ENCODE results near the gene GSG1L.

The GSG1L gene

DNA sequence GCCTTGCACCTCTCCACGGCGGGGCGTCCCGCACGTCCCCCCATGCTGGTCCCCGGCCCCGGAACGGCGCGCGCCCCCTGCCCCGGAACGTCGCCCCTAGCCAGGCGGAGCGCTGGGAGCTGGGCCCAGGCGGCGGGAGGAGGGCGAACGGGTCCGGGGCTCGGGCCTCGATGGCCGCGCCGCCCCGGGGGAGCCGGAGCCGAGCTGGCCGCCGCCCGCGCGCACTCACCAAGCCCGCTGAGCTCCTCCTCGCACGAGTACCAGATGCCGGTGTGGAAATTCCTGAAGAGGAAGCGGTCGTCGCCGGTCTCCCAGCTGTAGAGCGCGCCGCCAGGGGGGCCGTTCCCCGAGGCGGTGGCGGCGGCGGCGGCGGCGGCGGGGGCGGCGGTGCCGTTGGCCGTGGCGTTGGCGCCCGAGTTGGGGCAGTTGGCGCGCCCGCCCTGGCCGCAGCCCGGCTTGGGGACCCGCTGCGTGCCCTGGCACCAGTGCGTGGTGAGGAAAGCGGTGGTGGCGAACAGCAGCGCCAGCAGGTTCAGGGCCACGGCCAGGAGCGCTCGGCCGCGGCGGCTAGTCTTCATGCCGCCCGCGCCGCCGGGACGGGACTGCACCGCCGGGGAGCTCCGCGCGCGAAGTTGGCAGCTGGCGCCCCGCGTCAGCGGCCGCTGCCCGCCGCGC, 530 bp downstream of the GSG1L start:
- DNase-seq (ENCODE audit: low spot score), result peak; percentile 70

DNA sequence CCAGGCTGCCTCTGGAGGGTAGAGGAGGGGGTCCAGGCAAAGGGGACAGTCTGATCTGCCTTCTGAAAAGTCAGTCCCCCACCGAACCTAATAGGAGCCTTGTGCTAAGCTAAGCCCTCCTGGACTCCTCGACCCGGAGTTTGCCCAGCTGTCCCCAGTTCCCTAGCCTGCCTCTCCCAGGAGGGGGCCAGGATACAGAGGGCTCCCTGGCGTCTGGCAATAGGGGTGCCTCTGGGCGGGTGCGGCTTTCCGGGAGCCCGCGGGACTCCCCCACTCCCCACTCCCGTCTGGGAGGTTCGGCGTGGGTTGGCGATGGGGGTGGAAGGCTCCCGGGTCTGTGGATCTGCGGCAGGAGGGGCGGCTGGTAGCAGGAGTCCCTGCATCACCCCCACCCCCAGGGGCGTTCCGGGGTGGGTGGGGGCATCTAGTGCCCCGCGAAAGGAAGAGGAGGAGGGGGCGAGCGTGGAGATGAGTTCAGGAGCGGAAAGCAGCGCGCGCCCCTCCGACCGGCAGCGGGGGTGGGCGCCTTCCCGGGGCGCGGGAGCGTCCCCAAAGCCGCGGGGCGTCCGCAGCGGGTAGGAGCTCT, 1.2 kb downstream of the GSG1L start:
- DNase-seq (ENCODE audit: low spot score), result peak; percentile 23

- no peak for DNase-seq (ENCODE audit: low spot score)
Observed at GRCh38 chr16:28061352-28062101, 2.0 kb downstream of the GSG1L start.

DNA sequence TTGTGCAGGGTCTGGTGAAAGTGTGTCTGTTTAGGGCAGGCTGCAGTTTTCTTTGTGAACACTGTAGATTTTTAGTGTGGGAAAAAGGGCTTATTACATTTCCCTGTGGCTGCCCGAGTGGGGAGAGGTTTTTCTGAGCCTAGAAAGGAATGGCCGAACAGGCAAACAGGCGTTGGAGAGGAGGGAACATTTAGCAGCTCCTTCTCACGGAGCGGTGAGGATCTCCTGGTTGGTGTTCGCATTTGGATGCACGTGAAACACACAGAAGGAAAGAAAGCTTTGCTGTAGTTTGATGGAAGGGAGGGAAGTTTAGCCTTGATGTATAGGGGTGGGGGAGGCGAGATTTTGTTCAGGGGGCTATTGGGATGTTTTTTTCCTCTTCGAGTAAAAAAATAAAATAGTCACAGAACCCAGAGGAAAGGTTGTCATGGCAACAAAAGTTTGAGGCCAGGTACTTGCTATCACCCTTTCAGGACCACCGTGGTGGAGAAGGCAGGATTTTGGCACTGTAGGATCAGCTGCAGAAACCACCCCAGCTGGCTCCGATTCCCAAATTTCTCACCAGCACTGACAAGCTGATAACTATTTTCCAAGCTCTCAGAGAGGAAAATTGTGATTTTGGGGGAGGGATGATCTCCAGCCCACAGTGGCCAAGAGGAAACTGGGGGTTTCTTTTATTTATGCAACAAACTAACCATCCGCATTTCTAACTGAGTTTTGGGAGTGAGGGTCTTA, 3.5 kb downstream of the GSG1L start:
- no peak for DNase-seq (ENCODE audit: low spot score)

DNA sequence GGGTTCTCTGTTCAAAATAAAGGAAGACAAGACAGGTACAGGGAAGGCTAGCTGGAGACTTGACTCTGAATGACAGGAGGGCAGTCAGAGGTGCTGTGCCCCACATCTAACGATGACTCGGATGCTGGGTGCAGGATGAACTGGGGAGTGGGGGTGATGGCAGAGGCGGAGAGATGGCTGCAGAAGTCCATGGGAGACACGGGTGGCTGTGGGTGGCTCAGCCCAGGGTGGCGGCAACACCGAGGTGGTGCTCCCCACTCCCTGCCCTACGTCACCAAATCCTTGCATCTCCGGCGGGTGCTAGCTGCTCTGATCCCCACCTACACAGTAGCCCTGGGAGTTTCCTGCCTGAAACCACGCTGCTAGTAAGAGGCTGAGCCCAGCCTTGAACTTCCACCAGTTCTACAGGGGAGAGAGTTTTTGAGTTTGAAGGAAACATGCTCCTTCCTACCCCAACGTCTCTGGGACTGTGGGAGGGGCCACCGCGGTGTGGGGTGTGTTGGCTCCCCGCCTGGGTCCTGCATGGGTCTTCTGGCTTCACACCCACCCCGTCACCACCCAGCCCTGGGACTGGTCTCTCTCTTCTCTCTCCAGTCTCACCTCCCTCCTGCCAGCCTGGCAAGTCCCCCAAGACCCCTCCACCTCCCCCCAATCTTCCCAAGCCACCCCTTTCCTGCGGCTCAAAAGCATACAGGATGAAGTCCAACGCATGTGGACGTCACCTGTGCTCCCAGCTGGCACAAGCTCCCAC, 4.5 kb downstream of the GSG1L start:
- no peak for DNase-seq (ENCODE audit: low spot score)

GRCh38 chr16:28057949-28058348, 5.6 kb downstream of the GSG1L start:
- no peak for DNase-seq (ENCODE audit: low spot score)

GRCh38 chr16:28053461-28053860, 10.1 kb downstream of the GSG1L start:
- DNase-seq (ENCODE audit: low spot score), result no peak

- no peak for DNase-seq (ENCODE audit: low spot score)
Observed at GRCh38 chr16:28052274-28053128, 11.0 kb downstream of the GSG1L start.

GRCh38 chr16:28051486-28051885, 12.0 kb downstream of the GSG1L start:
- DNase-seq (ENCODE audit: low spot score), result no peak

GRCh38 chr16:28042811-28043210, 20.7 kb downstream of the GSG1L start:
- DNase-seq (ENCODE audit: low spot score), result no peak

GRCh38 chr16:28041615-28042014, 21.9 kb downstream of the GSG1L start:
- no peak for DNase-seq (ENCODE audit: low spot score)

- peak; percentile 25 for DNase-seq (ENCODE audit: low spot score)
Observed at GRCh38 chr16:28040039-28040438, 23.5 kb downstream of the GSG1L start.

DNA sequence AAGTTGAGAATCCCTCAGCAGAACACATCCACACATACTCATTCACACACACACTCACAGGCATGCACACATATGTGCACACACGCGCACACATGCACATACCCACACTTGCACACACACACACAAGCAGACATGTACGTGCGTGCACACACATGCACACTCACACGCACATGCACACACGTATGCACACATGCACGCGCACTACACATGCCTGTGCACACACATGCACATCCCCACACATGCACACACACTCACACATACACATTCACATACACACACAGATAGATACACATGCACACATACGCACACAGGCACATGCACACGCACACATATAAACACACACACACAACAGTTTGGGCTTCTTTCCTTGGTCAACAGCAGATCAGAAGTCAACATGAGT, 24.0 kb downstream of the GSG1L start:
- DNase-seq (ENCODE audit: low spot score), result no peak

GRCh38 chr16:28038409-28038808, 25.1 kb downstream of the GSG1L start:
- DNase-seq (ENCODE audit: low spot score), result no peak

GRCh38 chr16:28035866-28036393, 27.6 kb downstream of the GSG1L start:
- DNase-seq (ENCODE audit: low spot score), result no peak

DNA sequence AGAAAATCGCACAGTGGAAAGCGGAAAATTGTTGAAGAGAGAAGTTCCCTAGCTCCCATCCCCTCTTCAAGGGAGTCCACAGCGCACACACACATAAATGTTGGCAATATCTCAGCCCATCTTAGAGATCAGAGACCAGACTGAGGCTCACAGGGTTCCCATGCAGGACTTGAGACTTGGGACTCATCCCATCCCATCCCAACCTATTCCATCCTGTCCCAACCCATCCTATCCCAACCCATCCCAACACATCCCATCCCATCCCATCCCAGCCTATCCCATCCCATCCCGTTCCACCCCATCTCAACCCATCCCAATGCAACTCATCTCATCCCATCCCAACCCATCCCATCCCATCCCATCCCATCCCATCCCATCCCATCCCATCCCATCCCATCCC, 29.6 kb downstream of the GSG1L start:
- no peak for DNase-seq (ENCODE audit: low spot score)

- no peak for DNase-seq (ENCODE audit: low spot score)
Observed at GRCh38 chr16:28029387-28030002, 34.0 kb downstream of the GSG1L start.

DNA sequence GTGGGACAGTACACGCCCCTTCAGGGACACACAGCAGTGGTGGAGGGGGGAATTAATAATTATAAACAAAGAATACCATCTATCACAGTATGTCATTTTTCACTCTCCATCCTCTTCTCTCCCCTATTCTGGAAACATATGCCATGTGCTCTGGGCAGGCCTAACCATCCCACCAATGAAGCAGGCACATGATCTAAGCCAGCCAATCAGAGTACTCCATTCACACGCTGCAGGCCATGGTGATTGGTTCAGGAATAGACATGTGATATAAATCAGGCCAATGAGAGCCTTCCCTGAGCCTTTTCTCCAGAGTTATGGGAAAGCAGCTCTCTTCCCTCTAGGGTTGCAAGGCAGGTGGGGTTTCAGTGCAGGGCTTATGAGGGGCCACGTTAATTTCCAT, 36.5 kb downstream of the GSG1L start:
- DNase-seq (ENCODE audit: low spot score), result no peak

DNA sequence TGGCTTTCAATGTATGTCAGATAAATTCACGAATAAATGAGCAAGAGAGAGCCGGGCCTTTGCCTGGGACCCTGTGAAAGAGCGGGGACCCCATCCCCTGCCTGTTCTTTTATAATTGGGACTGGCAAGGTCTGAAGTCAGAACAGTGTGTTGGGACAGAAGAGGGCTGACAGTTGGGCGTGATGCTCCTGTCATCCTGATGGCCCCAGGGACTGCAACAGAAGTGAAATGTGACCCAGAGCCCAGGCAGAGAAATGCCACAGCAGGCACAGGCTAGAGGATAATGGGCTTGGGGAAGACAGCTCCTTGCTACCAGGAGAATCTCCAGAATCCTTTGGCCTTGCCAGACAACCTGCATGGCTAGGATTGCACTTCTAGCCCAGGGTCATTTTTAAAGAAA, 37.9 kb downstream of the GSG1L start:
- no peak for DNase-seq (ENCODE audit: low spot score)

- DNase-seq (ENCODE audit: low spot score), result no peak
Observed at GRCh38 chr16:28019218-28019617, 44.3 kb downstream of the GSG1L start.
